Ishikawa (cell line): ENCODE measurements around the gene TSSK3.

Experiments used
- CEBPB ChIP-seq: IDR thresholded peaks from 2 replicates; pipeline ENCODE4 v1.6.1; 2012
- CREB1 ChIP-seq: IDR thresholded peaks from 2 replicates; pipeline ENCODE4 v1.6.1; 2012; ENCODE audit warnings: low read depth
- EGR1 ChIP-seq: IDR thresholded peaks from 2 replicates; pipeline ENCODE4 v1.6.1; 2012
- EP300 ChIP-seq: IDR thresholded peaks from 2 replicates; pipeline ENCODE4 v1.6.1; 2012; ENCODE audit warnings: borderline replicate concordance
- FOXM1 ChIP-seq: IDR thresholded peaks from 2 replicates; pipeline ENCODE4 v1.6.1; 2012; ENCODE audit warnings: low read depth, borderline replicate concordance
- MAX ChIP-seq: IDR thresholded peaks from 2 replicates; pipeline ENCODE4 v1.6.1; 2012
- NFIC ChIP-seq: IDR thresholded peaks from 2 replicates; pipeline ENCODE4 v1.6.1; 2012
- RAD21 ChIP-seq: IDR thresholded peaks from 2 replicates; pipeline ENCODE4 v1.6.1; 2012; ENCODE audit warnings: low read depth
- REST ChIP-seq: IDR thresholded peaks from 2 replicates; pipeline ENCODE4 v1.6.1; 2012; ENCODE audit warnings: low read depth, mild to moderate bottlenecking
- TAF1 ChIP-seq: IDR thresholded peaks from 2 replicates; pipeline ENCODE4 v1.6.1; 2012; ENCODE audit warnings: low read depth, mild to moderate bottlenecking
- TCF12 ChIP-seq: IDR thresholded peaks from 2 replicates; pipeline ENCODE4 v1.6.1; 2012; ENCODE audit warnings: low read depth
- TEAD4 ChIP-seq: IDR thresholded peaks from 2 replicates; pipeline ENCODE4 v1.6.1; 2012
- USF1 ChIP-seq: IDR thresholded peaks from 2 replicates; pipeline ENCODE4 v1.6.1; 2012
- YY1 ChIP-seq: IDR thresholded peaks from 2 replicates; pipeline ENCODE4 v1.6.1; 2012; ENCODE audit warnings: low read depth
- ZBTB7A ChIP-seq: IDR thresholded peaks from 2 replicates; pipeline ENCODE4 v1.6.1; 2012; ENCODE audit warnings: low read depth

Gene TSSK3

GRCh38 chr1:32363713-32364112, 1.4 kb downstream of the TSSK3 start:
- no peak for TF ChIP-seq TCF12

- TF ChIP-seq YY1, result no peak
- no peak for TF ChIP-seq TAF1
- no peak for TF ChIP-seq TEAD4
- TF ChIP-seq RAD21, result no peak
- no peak for TF ChIP-seq EP300
- TF ChIP-seq NFIC, result no peak
- no peak for TF ChIP-seq TCF12
- no peak for TF ChIP-seq CEBPB
- TF ChIP-seq REST, result no peak
- no peak for TF ChIP-seq CREB1
Observed at GRCh38 chr1:32364836-32365235, 2.5 kb downstream of the TSSK3 start.

GRCh38 chr1:32365445-32365844, 3.1 kb downstream of the TSSK3 start:
- TF ChIP-seq TCF12 (no peak), FOXM1 (no peak), NFIC (no peak), CREB1 (no peak), CEBPB (no peak), MAX (no peak), REST (no peak), TAF1 (no peak), USF1 (no peak), EP300 (no peak), RAD21 (no peak)

- no peak for TF ChIP-seq NFIC
- TF ChIP-seq RAD21, result no peak
Observed at GRCh38 chr1:32367912-32368635, 5.7 kb downstream of the TSSK3 start.

GRCh38 chr1:32372149-32372756, 9.9 kb downstream of the TSSK3 start:
- no peak for TF ChIP-seq EGR1
- TF ChIP-seq FOXM1, result no peak

GRCh38 chr1:32373996-32374592, 11.8 kb downstream of the TSSK3 start:
- no peak for TF ChIP-seq ZBTB7A
- TF ChIP-seq USF1, result no peak
- no peak for TF ChIP-seq TEAD4
- TF ChIP-seq CEBPB, result no peak
- no peak for TF ChIP-seq EP300
- TF ChIP-seq MAX, result no peak
- no peak for TF ChIP-seq CREB1
- no peak for TF ChIP-seq NFIC
- no peak for TF ChIP-seq REST
- TF ChIP-seq TAF1, result no peak
